Measurements from ENCODE around the gene EREG.

GRCh38 chr4:74374561-74375327 lies 9.8 kb downstream of the EREG start:
- TF ChIP-seq CTCF (IDR thresholded peaks at IDR 0.05) (no peak), POLR2A (IDR thresholded peaks at IDR 0.05) (no peak), POLR2AphosphoS5 (IDR thresholded peaks at IDR 0.05) (no peak)
